Activated naive CD8-positive, alpha-beta T cell treated with anti-CD3 and anti-CD28 coated beads, Interleukin-2, amount 50 U/mL, for 16 hours (primary cell): ENCODE data around the gene RAB28.

Experiments
- DNase-seq: peaks from one replicate; pipeline ENCODE4 v3.0.0-alpha.2; 2020; ENCODE audit warnings: low read depth, low spot score

Gene RAB28

DNA sequence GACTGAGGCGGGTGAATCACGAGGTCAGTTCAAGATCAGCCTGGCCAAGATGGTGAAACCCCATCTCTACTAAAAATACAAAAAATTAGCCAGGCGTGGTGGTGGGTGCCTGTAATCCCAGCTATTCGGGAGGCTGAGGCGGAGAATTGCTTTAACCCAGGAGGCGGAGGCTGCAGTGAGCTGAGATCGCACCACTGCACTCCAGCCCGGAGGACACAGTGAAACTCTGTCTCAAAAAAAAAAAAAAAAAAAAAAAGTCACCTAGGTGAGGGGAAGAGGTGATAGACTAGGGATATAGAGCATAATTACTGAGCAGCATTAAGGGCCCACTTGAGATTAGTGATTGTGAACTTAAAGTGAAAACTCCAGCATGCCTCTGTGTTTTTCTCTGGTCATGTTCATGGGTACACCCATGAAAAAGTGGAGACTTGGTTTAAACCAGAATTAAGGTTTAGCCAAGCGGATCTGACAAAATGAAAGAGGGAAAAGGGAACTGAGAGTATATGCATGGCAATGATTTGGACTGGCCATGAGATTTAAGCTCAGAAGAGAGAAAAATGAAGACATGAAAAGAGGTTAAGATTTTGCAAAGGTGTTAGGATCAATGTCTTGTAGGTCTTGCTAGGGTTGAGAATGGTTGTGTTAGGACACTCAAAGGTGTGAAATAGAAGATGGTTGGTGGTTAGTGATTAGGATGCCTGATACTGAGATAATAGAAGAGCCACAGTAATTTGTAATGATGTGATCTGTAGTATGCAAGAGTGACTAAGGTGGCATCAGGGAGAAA is 105.0 kb downstream of the RAB28 start:
- DNase-seq, result no peak

- no peak for DNase-seq
Measured at GRCh38 chr4:13371048-13371447, 113.1 kb downstream of the RAB28 start.

DNA sequence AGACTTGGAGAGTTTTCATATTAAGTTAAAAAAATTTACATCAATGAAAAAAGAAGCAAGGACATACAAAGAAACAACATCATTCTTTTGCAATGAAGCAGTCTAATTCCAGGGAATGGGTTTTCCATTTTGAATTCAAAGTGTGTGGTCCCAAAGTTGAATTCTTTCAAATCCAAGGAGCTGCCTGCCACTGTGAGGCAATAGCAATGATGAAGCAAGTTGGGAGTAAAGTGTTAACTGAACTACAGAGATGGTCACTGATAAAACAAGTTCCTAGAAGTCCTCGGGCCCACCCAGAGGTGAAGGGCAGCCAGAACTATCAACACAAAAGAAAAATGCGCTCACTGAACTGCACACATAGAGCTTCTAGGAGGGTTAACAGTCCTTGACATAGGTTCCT is 115.9 kb downstream of the RAB28 start:
- DNase-seq, result no peak

GRCh38 chr4:13367691-13368090 is 116.4 kb downstream of the RAB28 start:
- DNase-seq, result no peak

GRCh38 chr4:13367244-13367643 is 116.9 kb downstream of the RAB28 start:
- no peak for DNase-seq

GRCh38 chr4:13365195-13365594 is 118.9 kb downstream of the RAB28 start:
- no peak for DNase-seq

- no peak for DNase-seq
Measured at GRCh38 chr4:13364653-13365052, 119.5 kb downstream of the RAB28 start.

DNA sequence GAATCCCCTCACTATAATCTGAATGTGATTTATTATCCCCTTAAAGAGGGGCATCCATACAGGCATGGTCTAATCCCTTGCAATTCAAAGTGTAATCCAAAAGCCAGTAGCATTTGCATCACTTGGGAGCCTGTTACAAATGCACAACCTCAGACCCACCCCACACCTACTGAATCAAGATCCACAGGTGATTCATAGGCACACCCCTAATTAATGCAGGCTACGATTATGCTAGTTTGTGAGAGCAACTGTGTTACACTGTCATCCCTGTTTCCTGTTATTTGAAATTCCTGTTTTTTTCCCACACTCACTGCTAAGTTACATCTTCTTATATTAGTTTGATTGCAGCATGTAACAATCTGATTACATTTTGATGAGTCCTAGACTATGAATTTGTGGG is 120.0 kb downstream of the RAB28 start:
- DNase-seq, result no peak

DNA sequence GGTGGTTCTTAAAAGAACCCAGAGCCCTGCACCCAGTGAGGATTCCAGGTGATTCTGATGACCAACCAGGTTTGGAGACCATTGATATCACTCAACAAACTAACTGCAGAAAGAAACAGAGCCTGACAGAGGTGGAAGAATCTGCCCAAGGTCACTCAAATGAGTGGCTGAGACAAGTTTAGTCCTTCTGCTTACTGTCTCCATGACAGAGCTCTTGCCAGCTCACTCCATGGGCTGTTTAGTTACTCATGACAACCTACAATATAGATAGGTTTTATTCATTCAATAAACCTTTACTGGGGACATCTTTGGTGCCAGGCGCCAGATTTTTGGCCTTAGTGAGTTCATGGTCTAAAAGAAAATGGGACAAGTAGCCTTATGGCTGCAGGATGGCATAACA is 124.3 kb downstream of the RAB28 start:
- no peak for DNase-seq

DNA sequence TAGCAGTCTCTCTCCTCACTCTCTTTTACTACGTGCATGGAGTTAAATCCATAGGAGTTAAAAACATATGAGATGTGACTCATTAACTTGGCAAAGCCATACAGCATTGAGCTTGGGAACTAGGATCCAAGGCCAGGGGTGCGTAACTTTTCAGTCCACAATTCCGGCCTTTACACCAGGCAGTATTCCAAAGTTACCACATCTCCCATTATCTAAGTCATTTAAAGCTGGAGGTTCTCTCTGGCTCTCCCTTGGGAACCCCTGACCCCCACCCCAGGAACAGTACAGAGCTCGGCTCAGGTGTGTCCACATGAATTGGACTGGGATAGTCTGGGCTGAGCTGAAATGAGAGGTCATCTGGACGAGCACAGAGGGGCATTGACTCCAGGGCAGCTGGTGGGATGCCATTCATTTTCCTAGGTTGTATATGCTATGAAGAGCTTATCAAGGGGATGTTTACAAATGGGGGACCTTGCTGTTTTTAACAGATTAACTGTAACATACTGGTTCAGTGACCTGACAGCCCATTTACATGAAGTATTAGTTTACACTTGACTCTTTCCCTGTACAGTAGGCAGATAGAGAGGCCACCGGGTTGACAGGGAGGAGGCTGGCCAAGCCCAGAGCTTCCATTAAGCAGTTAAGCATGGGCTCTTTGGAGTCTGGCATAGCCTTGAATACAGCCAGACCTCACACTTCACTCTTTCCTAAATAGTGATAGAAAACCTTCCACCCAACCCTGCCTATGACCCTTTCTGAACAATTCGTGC is 128.8 kb downstream of the RAB28 start:
- no peak for DNase-seq

GRCh38 chr4:13349096-13349495 is 135.0 kb downstream of the RAB28 start:
- DNase-seq, result no peak

GRCh38 chr4:13348216-13348615 is 135.9 kb downstream of the RAB28 start:
- no peak for DNase-seq

- no peak for DNase-seq
Measured at GRCh38 chr4:13347517-13348125, 136.5 kb downstream of the RAB28 start.

DNA sequence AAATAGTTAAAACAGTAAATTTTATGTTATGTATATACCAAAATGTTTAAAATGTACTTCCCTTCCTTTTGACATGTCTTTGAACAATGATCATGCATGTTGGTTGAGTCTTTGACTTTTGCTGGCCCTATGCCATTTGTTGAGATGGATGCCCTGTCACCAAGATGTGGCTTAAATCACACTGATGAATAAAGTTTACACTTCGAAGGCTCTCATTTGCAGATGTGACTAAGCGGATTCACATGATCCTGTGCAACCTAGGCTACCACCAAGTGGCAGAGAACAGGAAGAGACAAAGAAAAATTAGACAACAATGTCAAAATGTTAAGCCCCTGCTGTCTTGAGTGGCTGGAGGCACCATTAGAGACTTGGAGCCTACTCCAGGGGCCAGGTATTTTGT is 139.9 kb downstream of the RAB28 start:
- no peak for DNase-seq

GRCh38 chr4:13340672-13341071 is 143.5 kb downstream of the RAB28 start:
- no peak for DNase-seq

GRCh38 chr4:13331827-13332226 is 152.3 kb downstream of the RAB28 start:
- no peak for DNase-seq

DNA sequence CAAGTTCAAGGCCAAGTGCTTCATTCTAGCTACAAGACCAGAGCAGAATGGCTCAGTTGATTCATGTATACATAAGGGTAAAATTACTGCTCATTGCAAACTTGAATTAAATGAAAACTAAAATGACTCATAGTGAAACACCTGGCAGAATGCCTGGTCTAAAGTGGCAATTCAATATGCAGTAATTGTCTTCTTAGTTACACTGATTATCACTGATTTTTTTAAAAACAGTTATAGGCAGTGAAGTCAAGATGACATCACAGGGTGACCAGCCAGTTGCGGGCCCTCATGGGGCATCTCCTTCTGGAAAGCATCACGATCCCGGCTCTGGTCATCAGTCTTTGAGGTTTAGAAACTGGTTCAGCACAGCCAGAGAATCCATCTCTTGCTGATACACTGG is 154.2 kb downstream of the RAB28 start:
- no peak for DNase-seq

GRCh38 chr4:13329340-13329850 is 154.7 kb downstream of the RAB28 start:
- no peak for DNase-seq

GRCh38 chr4:13328591-13328990 is 155.5 kb downstream of the RAB28 start:
- DNase-seq, result no peak

DNA sequence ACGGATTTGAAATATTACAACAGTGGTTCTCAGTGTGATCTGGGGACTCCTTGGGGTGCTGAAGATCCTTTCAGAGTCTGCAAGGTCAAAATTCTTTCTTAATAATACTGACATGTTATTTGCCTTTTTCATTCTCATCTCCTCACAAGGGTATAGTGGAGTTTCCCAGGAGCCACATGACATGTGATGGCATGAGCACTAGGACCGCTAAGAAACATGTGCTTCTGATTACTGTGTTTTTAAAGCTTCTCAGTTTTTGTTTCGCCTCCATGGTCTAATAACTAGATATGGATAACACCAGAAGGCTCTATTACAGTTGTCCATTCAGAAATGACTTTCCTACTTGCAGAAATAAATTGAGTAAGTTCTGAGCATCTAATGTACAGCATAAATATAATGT is 156.1 kb downstream of the RAB28 start:
- no peak for DNase-seq

GRCh38 chr4:13325744-13326143 is 158.4 kb downstream of the RAB28 start:
- DNase-seq, result no peak

DNA sequence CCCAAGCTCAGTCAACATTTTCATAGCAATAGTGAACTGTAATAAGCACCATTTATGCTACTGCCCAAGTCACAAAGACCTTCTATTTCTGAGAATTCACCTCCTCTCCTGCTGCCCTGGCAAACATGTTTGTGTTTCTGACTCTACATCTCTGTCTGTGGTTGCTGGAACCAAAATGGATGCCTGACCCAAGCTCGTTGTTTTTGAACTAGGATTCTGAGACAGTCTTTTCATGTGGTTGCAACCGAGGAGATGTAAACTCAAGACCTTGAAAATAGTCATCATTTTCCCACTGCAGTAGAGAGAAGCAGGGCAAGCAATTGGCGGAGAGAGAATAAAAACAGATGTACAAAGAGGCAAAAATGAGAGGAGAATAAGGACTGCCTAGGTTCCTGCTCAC is 160.2 kb downstream of the RAB28 start:
- no peak for DNase-seq
